HCT116 (cell line): ENCODE results near the gene TMEM178B.

Source experiments
- EGR1 ChIP-seq: IDR thresholded peaks from 2 replicates; pipeline ENCODE4 v1.6.1; 2012; ENCODE audit warnings: low read depth
- ELF1 ChIP-seq: IDR thresholded peaks from 2 replicates; pipeline ENCODE4 v1.6.1; 2012; ENCODE audit warnings: low read depth, borderline replicate concordance
- SIN3A ChIP-seq: IDR thresholded peaks from 2 replicates; pipeline ENCODE4 v1.6.1; 2012; ENCODE audit warnings: low read depth
- TF ChIP-seq, protein P1 (sequence below), 3 experiments: fragments of 200-600 bp in 1 of 3; sonication (generic) in 1 of 3; IDR thresholded peaks in 2 of 3; conservative IDR thresholded peaks in 1 of 3; 2 replicates each; pipeline ENCODE4 v1.5.1; 2012 to 2017; ENCODE audit warnings: low read depth in 2 of 3, low read length in 2 of 3, antibody characterized with exemption in 1 of 3, borderline replicate concordance in 1 of 3, control low read depth in 1 of 3, mild to moderate bottlenecking in 1 of 3, mixed read lengths in 1 of 3, mixed run types in 1 of 3, moderate library complexity in 1 of 3; ENCODE audit not compliant: insufficient read depth in 1 of 3

DNA sequence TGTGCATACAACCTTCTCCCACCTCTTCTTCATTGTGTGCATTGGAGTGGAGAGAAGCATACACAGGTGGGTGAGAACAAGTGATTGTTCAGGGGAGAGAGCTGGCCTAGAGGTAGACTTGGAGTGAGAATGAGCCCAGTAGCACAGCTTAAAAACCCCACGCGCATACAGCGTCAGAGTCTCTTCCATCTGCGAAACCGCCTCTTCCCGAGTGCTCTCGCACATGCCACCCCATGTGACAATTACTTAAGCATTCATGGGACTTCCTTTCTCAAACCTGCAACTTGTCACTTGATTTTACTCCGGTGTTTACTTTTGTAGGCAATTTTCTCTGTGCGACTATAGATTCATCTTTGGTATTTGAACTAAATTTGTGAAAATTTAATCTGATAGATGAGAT, 300.6 kb downstream of the TMEM178B start:
- TF ChIP-seq, protein P1, sequence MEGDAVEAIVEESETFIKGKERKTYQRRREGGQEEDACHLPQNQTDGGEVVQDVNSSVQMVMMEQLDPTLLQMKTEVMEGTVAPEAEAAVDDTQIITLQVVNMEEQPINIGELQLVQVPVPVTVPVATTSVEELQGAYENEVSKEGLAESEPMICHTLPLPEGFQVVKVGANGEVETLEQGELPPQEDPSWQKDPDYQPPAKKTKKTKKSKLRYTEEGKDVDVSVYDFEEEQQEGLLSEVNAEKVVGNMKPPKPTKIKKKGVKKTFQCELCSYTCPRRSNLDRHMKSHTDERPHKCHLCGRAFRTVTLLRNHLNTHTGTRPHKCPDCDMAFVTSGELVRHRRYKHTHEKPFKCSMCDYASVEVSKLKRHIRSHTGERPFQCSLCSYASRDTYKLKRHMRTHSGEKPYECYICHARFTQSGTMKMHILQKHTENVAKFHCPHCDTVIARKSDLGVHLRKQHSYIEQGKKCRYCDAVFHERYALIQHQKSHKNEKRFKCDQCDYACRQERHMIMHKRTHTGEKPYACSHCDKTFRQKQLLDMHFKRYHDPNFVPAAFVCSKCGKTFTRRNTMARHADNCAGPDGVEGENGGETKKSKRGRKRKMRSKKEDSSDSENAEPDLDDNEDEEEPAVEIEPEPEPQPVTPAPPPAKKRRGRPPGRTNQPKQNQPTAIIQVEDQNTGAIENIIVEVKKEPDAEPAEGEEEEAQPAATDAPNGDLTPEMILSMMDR (IDR thresholded peaks at IDR 0.05 in 2 of 3, conservative IDR thresholded peaks at IDR 0.05 in 1 of 3; ENCODE audit: borderline replicate concordance in 1 of 3, insufficient read depth in 1 of 3, low read depth in 2 of 3, low read length in 2 of 3) = no peak
- TF ChIP-seq EGR1 (no peak), ELF1 (no peak), SIN3A (no peak)
